Measurements from ENCODE around the gene PLAAT3.

The PLAAT3 gene

GRCh38 chr11:63574856-63575602 lies 39.2 kb downstream of the PLAAT3 start:
- peak overlapping the region; percentile 35 for H3K4me3 ChIP-seq (ENCODE audit: low read length)
- DNase-seq (ENCODE audit: low read depth, low spot score), result no peak

GRCh38 chr11:63573881-63574855 lies 40.1 kb downstream of the PLAAT3 start:
- peak overlapping the region; percentile 35 for H3K4me3 ChIP-seq (ENCODE audit: low read length)
- peak; percentile 69 for DNase-seq (ENCODE audit: low read depth, low spot score)

GRCh38 chr11:63572026-63572688 lies 42.1 kb downstream of the PLAAT3 start:
- H3K4me3 ChIP-seq (ENCODE audit: low read length), result no peak overlapping the region
- no peak for DNase-seq (ENCODE audit: low read depth, low spot score)

- no peak for DNase-seq (ENCODE audit: low read depth, low spot score)
- H3K4me3 ChIP-seq (ENCODE audit: low read length), result no peak overlapping the region
Observed at GRCh38 chr11:63569570-63569969, 44.7 kb downstream of the PLAAT3 start.

- DNase-seq (ENCODE audit: low read depth, low spot score), result no peak
- H3K4me3 ChIP-seq (ENCODE audit: low read length), result no peak overlapping the region
Observed at GRCh38 chr11:63567044-63567840, 47.0 kb downstream of the PLAAT3 start.

GRCh38 chr11:63564784-63565350 lies 49.4 kb downstream of the PLAAT3 start:
- no peak for DNase-seq (ENCODE audit: low read depth, low spot score)
- H3K4me3 ChIP-seq (ENCODE audit: low read length), result no peak overlapping the region

GRCh38 chr11:63564056-63564774 lies 50.0 kb downstream of the PLAAT3 start:
- no peak overlapping the region for H3K4me3 ChIP-seq (ENCODE audit: low read length)
- no peak for DNase-seq (ENCODE audit: low read depth, low spot score)

- no peak for DNase-seq (ENCODE audit: low read depth, low spot score)
- H3K4me3 ChIP-seq (ENCODE audit: low read length), result no peak within 1 kb of the TSS
Observed at GRCh38 chr11:63563201-63564055, 50.8 kb downstream of the PLAAT3 start, which contains the start of gene PLAAT2. TSS of gene PLAAT2 (minus strand) at chr11:63563379. CDS start at chr11:63563324, 55 bp downstream.

GRCh38 chr11:63560506-63561180 lies 53.6 kb downstream of the PLAAT3 start:
- peak overlapping the region; percentile 23 for H3K4me3 ChIP-seq (ENCODE audit: low read length)
- DNase-seq (ENCODE audit: low read depth, low spot score), result peak; percentile 88

GRCh38 chr11:63558459-63559157 lies 55.6 kb downstream of the PLAAT3 start:
- no peak for DNase-seq (ENCODE audit: low read depth, low spot score)
- no peak overlapping the region for H3K4me3 ChIP-seq (ENCODE audit: low read length)

GRCh38 chr11:63557570-63557969 lies 56.7 kb downstream of the PLAAT3 start:
- DNase-seq (ENCODE audit: low read depth, low spot score), result no peak
- H3K4me3 ChIP-seq (ENCODE audit: low read length), result no peak overlapping the region

GRCh38 chr11:63556404-63557013 lies 57.7 kb downstream of the PLAAT3 start:
- no peak for DNase-seq (ENCODE audit: low read depth, low spot score)
- no peak overlapping the region for H3K4me3 ChIP-seq (ENCODE audit: low read length)

GRCh38 chr11:63554877-63555223 lies 59.4 kb downstream of the PLAAT3 start:
- no peak for DNase-seq (ENCODE audit: low read depth, low spot score)
- no peak overlapping the region for H3K4me3 ChIP-seq (ENCODE audit: low read length)

- DNase-seq (ENCODE audit: low read depth, low spot score), result peak; percentile 88
- peak overlapping the region; percentile 17; the same call in 1 of the 2 replicates for H3K4me3 ChIP-seq (ENCODE audit: low read length)
Observed at GRCh38 chr11:63553759-63554158, 60.5 kb downstream of the PLAAT3 start.

- H3K4me3 ChIP-seq (ENCODE audit: low read length), result no peak overlapping the region
- DNase-seq (ENCODE audit: low read depth, low spot score), result no peak
Observed at GRCh38 chr11:63552921-63553320, 61.3 kb downstream of the PLAAT3 start.
